Gastrocnemius medialis (tissue), 4 donors: Measurements from ENCODE around the gene BMPER.

Experiments
- POLR2A ChIP-seq, 2 donors: fragments of 450-650 bp; IDR thresholded peaks; one replicate each; pipeline ENCODE4 v1.6.1; 2017; ENCODE audit warnings: antibody characterized with exemption in 2 of 2, mild to moderate bottlenecking in 2 of 2, moderate library complexity in 2 of 2
- TF ChIP-seq, protein P1 (sequence below), 5 experiments: fragments of 450-650 bp in 3 of 5; fragments of 200-600 bp in 2 of 5; sonication (generic) in 2 of 5; IDR thresholded peaks in 4 of 5; conservative IDR thresholded peaks in 1 of 5; 1 replicate in 4 of 5; 2 replicates in 1 of 5; pipeline ENCODE4 v1.5.1; 2016 to 2019; ENCODE audit warnings: antibody characterized with exemption in 5 of 5, mild to moderate bottlenecking in 3 of 5, moderate library complexity in 3 of 5

DNA sequence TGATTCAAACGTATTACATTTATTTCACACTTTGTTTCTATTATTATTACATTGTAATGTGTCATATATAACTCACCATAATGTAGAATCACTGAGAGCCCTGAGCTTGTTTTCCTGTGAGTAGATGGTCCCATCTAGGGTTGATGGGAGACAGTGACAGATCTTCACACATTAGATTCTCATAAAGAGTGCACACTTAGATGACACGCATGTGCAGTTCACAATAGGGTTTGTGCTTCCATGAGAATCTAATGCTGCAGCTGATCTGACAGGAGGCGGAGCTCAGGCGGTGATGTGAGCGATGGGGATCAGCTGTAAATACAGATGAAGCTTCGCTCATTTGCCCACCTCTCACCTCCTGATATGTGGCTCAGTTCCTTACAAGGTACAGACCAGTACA lies 36.1 kb downstream of the BMPER start:
- TF ChIP-seq, protein P1, sequence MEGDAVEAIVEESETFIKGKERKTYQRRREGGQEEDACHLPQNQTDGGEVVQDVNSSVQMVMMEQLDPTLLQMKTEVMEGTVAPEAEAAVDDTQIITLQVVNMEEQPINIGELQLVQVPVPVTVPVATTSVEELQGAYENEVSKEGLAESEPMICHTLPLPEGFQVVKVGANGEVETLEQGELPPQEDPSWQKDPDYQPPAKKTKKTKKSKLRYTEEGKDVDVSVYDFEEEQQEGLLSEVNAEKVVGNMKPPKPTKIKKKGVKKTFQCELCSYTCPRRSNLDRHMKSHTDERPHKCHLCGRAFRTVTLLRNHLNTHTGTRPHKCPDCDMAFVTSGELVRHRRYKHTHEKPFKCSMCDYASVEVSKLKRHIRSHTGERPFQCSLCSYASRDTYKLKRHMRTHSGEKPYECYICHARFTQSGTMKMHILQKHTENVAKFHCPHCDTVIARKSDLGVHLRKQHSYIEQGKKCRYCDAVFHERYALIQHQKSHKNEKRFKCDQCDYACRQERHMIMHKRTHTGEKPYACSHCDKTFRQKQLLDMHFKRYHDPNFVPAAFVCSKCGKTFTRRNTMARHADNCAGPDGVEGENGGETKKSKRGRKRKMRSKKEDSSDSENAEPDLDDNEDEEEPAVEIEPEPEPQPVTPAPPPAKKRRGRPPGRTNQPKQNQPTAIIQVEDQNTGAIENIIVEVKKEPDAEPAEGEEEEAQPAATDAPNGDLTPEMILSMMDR (IDR thresholded peaks at IDR 0.05 in 4 of 5, conservative IDR thresholded peaks at IDR 0.05 in 1 of 5) = no peak
- TF ChIP-seq POLR2A (IDR thresholded peaks at IDR 0.05) = no peak
